Natural killer cell (primary cell): ENCODE data around the gene KIF3B. TPM values are rescaled to one million over a fixed set of nuclear protein-coding genes. Genes with fewer than 3 reads are reported as not detected.

ENCODE experiments used
- ATAC-seq, 3 donors: fragments of 150-1000 bp in 2 of 3; fragments of 200-7000 bp in 1 of 3; cut with Tn5 transposase; 1 replicate in 1 of 3; 2 replicates in 2 of 3; pipeline ENCODE4 v1.10.0; 2021; ENCODE audit warnings: mild to moderate bottlenecking in 2 of 3, moderate library complexity in 2 of 3
- DNase-seq, 2 donors: peaks; one replicate each; pipeline versions ENCODE4 v3.0.0 to v3.0.0-alpha.2; 2013 to 2021; ENCODE audit warnings: mixed read lengths in 1 of 2
- H3K27ac ChIP-seq: one replicate; pipeline ENCODE4 v1.5.1; 2013; ENCODE audit warnings: mild to moderate bottlenecking, low read length
- H3K27me3 ChIP-seq: one replicate; pipeline ENCODE4 v1.6.1; 2013; ENCODE audit warnings: low read length; ENCODE audit not compliant: control insufficient read depth, insufficient read depth
- H3K36me3 ChIP-seq: one replicate; pipeline ENCODE4 v1.6.1; 2013; ENCODE audit warnings: low read length; ENCODE audit not compliant: control insufficient read depth, insufficient read depth
- H3K4me1 ChIP-seq: one replicate; pipeline ENCODE4 v1.6.1; 2013; ENCODE audit warnings: low read length; ENCODE audit not compliant: control insufficient read depth, insufficient read depth
- H3K4me3 ChIP-seq: one replicate; pipeline ENCODE4 v1.5.1; 2013; ENCODE audit warnings: low read length
- H3K9me3 ChIP-seq: one replicate; pipeline ENCODE4 v1.6.1; 2013; ENCODE audit warnings: low read length; ENCODE audit not compliant: control insufficient read depth, insufficient read depth
- H3K27ac Mint-ChIP-seq, 2 donors: one replicate each; pipeline ENCODE4 v1.8.0; 2022; ENCODE audit warnings: mild to moderate bottlenecking in 2 of 2, mixed read lengths in 2 of 2, moderate library complexity in 1 of 2
- H3K27me3 Mint-ChIP-seq, 2 donors: one replicate each; pipeline ENCODE4 v1.8.0; 2022; ENCODE audit warnings: low read depth in 2 of 2, mixed read lengths in 2 of 2
- H3K36me3 Mint-ChIP-seq: one replicate; pipeline ENCODE4 v1.8.0; 2022; ENCODE audit warnings: mixed read lengths
- H3K4me1 Mint-ChIP-seq, 2 donors: one replicate each; pipeline ENCODE4 v1.8.0; 2022; ENCODE audit warnings: mixed read lengths in 2 of 2
- H3K4me3 Mint-ChIP-seq: one replicate; pipeline ENCODE4 v1.8.0; 2022; ENCODE audit warnings: mild to moderate bottlenecking, moderate library complexity, mixed read lengths
- H3K9me3 Mint-ChIP-seq, 2 donors: one replicate each; pipeline ENCODE4 v1.8.0; 2022; ENCODE audit warnings: mixed read lengths in 2 of 2
- CTCF ChIP-seq: fragments of 200-600 bp; IDR thresholded peaks from one replicate; pipeline ENCODE4 v1.8.0; 2022; ENCODE audit warnings: antibody characterized with exemption
- WGBS: methylation state at CpG from one replicate; pipeline ENCODE4 v1.1.7; 2013; ENCODE audit warnings: missing lambda C conversion rate; ENCODE audit not compliant: insufficient coverage; 5-methylcytosine and 5-hydroxymethylcytosine counted together
- intact Hi-C: fragments of 100-400 bp; cut with micrococcal nuclease; formaldehyde crosslinking; loops from one replicate; pipeline ENCODE4 v1.14.2; 2022
- total RNA-seq, 4 donors: library from RNA; stranded (reverse); fragments of 120-200 nt in 1 of 4; gene quantifications; one replicate each; pipeline versions ENCODE4 v1.2.3 to v1.2.4, GENCODE V29; 2013 to 2022

KIF3B gene
- total RNA-seq, 3 donors from 2014 or later (not counting 1 experiment from before 2014, with no cell fraction given): 10.2 to 14.3 (median 13.2) TPM

GRCh38 chr20:32236048-32236533, 41.4 kb upstream of the KIF3B start:
- Mint-ChIP-seq H3K4me3 (no peak overlapping the region), H3K27ac (no peak overlapping the region), H3K36me3 (peaks cover 11% of the 10 kb centered on the region), H3K9me3 (no peaks in the 10 kb centered on the region), H3K4me1 (peaks cover 12 to 17% of the 10 kb centered on the region in 2 donors), H3K27me3 (no peaks in the 10 kb centered on the region)
- no peak for DNase-seq
- H3K27ac ChIP-seq: no peak overlapping the region
- intact Hi-C loops: no loop called here
- no peaks in the 10 kb centered on the region for H3K27me3 ChIP-seq
- 100% methylated on average over 3 of the region's 3 CpGs for WGBS
- ATAC-seq: no peak
- no peaks in the 10 kb centered on the region for H3K9me3 ChIP-seq
- peaks cover 38% of the 10 kb centered on the region for H3K36me3 ChIP-seq
- no peak for TF ChIP-seq CTCF
- no peak overlapping the region for H3K4me3 ChIP-seq
- peaks cover 10% of the 10 kb centered on the region for H3K4me1 ChIP-seq

- whole genome bisulfite sequencing: 93% methylated on average over 2 of the region's 2 CpGs
- peaks cover 9% of the 10 kb centered on the region for H3K4me1 ChIP-seq
- TF ChIP-seq CTCF: no peak
- H3K27ac ChIP-seq: no peak overlapping the region
- peaks cover 3% of the 10 kb centered on the region for H3K36me3 Mint-ChIP-seq
- no peak overlapping the region for H3K4me3 Mint-ChIP-seq
- H3K4me3 ChIP-seq: no peak overlapping the region
- H3K27ac Mint-ChIP-seq: no peak overlapping the region
- intact Hi-C loops: no loop called here
- no peaks in the 10 kb centered on the region for H3K9me3 Mint-ChIP-seq
- no peaks in the 10 kb centered on the region for H3K27me3 ChIP-seq
- no peak for DNase-seq
- peaks cover 5 to 10% of the 10 kb centered on the region in 2 donors for H3K4me1 Mint-ChIP-seq
- H3K9me3 ChIP-seq: no peaks in the 10 kb centered on the region
- H3K27me3 Mint-ChIP-seq: no peaks in the 10 kb centered on the region
- ATAC-seq: no peak
- H3K36me3 ChIP-seq: peaks cover 33% of the 10 kb centered on the region
These were observed 40.6 kb upstream of the KIF3B start for GRCh38 chr20:32236819-32237218.

- no peaks in the 10 kb centered on the region for H3K9me3 Mint-ChIP-seq
- Histone ChIP-seq H3K4me3 (no peak overlapping the region), H3K27ac (no peak overlapping the region), H3K27me3 (no peaks in the 10 kb centered on the region), H3K4me1 (peaks cover 5% of the 10 kb centered on the region), H3K36me3 (peaks cover 30% of the 10 kb centered on the region), H3K9me3 (no peaks in the 10 kb centered on the region)
- no peaks in the 10 kb centered on the region for H3K36me3 Mint-ChIP-seq
- intact Hi-C loops: no loop called here
- H3K27me3 Mint-ChIP-seq: no peaks in the 10 kb centered on the region
- ATAC-seq (no peak), DNase-seq (no peak)
- no peak overlapping the region for H3K27ac Mint-ChIP-seq
- peaks cover 0 to 5% of the 10 kb centered on the region in 2 donors for H3K4me1 Mint-ChIP-seq
- H3K4me3 Mint-ChIP-seq: no peak overlapping the region
- TF ChIP-seq CTCF: no peak
- WGBS: 98% methylated on average over 6 of the region's 6 CpGs
These were observed 40.0 kb upstream of the KIF3B start for GRCh38 chr20:32237419-32237818.
